Ovary (tissue), 3 donors: ENCODE data around the gene DRAM1.

Experiments
- POLR2A ChIP-seq: fragments of 450-650 bp; IDR thresholded peaks from one replicate; pipeline ENCODE4 v1.6.1; 2017; ENCODE audit warnings: antibody characterized with exemption, mild to moderate bottlenecking, moderate library complexity
- TF ChIP-seq, protein P1 (sequence below), 3 donors: fragments of 450-650 bp in 2 of 3; fragments of 200-600 bp in 1 of 3; IDR thresholded peaks; one replicate each; pipeline versions ENCODE4 v1.5.1 to v1.8.0; 2016 to 2022; ENCODE audit warnings: antibody characterized with exemption in 3 of 3, mild to moderate bottlenecking in 1 of 3
- donor health status: DM: no; HTN: no; CAD: no.

DNA sequence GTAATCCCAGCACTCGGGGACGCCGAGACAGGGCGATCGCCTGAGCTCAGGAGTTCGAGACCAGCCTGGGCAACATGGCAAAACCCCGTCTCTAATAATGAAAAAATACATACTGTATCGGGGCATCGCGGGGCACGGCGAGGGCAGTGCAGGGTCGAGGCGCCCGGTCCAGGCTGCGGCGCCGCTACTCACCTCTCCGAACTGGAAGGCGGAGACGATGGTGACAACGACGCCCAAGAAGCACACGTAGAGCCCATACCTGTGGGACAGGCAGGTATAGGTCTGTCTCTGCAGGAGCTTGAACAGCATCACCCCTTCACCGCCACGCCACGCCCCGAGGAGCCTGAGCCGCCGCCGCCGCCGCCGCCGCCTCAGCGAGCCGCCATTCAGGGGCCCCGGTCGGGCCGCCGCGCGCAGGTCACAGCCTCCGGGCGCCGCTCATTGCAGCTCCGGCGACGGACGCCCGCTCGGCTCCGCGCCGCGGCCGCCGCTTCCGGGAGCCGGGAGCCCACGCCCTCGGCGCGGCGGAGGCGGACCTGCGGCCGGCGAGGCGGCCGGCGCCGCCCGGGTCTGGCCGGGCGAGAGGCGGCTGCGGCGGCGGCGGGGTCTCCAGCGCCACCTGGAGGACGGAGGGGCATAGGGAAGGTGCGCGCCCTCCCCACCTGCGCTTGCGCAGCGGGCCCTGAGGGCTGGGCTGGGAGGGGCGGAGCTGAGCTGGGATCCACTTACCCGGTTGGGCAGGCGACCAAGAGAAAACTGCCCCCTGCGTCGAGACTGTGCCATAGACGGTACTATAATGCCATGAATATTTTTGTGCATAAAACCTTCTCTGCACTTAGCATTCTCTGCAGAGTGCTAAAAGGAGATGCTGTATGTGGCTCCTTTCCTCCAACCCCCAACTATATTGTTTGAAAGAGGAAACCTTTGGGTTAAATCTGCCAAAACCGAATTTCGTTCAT is 46.7 kb upstream of the DRAM1 start, which contains the start of gene GNPTAB:
- TF ChIP-seq, protein P1, sequence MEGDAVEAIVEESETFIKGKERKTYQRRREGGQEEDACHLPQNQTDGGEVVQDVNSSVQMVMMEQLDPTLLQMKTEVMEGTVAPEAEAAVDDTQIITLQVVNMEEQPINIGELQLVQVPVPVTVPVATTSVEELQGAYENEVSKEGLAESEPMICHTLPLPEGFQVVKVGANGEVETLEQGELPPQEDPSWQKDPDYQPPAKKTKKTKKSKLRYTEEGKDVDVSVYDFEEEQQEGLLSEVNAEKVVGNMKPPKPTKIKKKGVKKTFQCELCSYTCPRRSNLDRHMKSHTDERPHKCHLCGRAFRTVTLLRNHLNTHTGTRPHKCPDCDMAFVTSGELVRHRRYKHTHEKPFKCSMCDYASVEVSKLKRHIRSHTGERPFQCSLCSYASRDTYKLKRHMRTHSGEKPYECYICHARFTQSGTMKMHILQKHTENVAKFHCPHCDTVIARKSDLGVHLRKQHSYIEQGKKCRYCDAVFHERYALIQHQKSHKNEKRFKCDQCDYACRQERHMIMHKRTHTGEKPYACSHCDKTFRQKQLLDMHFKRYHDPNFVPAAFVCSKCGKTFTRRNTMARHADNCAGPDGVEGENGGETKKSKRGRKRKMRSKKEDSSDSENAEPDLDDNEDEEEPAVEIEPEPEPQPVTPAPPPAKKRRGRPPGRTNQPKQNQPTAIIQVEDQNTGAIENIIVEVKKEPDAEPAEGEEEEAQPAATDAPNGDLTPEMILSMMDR (IDR thresholded peaks at IDR 0.05) = peak; percentile 49 to 84 (median 80)
- no peak for TF ChIP-seq POLR2A
